ENCODE measurements around the gene ATXN1. TPM values are rescaled to one million over a fixed set of nuclear protein-coding genes. Genes with fewer than 3 reads are reported as not detected.
"Not testable (repeated sequence)": the region's sequence is repeated elsewhere in the genome, so short reads cannot be mapped to it uniquely, and the experiment has no call there.

ATXN1 gene
- polyA plus RNA-seq, 1 donor, result 13.6 TPM

DNA sequence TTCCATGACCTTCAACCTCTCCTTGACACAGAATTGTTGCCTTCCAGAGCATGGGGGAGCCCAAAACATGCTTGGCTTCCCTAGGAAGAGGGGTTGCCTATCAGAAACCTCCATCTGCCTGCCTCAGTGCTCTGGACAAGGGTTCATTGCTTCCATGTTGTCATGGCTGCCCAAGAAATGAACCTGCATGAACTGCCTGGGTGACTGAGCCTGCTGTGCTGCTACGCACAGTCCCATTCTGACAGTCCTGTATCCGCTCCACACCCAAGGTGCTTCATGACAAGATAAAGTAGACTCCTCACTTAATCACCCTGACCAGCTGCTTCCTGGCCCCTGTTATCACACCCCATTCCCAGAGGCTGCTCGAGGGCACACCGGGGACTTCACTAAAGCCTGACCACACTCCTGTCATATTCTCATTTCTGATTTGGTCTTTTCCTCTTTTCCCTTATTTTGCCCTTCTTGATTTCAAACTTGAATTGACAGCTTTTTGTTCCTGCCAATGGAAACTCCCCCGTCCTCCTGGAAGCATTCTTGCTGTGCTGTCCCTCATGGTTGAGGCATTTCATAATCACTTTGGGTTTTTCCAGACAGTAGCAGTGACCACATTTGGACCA, 491.0 kb downstream of the ATXN1 start:
- Histone ChIP-seq H3K4me3 (ENCODE audit: low read length) (no peak overlapping the region), H3K27me3 (ENCODE audit: control insufficient read depth, insufficient read depth, low read length) (no peaks in the 10 kb centered on the region), H3K36me3 (ENCODE audit: control insufficient read depth, insufficient read depth, low read length) (no peaks in the 10 kb centered on the region), H3K4me1 (ENCODE audit: control insufficient read depth, insufficient read depth, low read length) (no peaks in the 10 kb centered on the region), H3K9me3 (ENCODE audit: control insufficient read depth, low read depth, low read length) (no peaks in the 10 kb centered on the region), H3K27ac (ENCODE audit: low read length) (no peak overlapping the region)
- DNase-seq, result no peak
- WGBS (ENCODE audit: insufficient coverage, low lambda C conversion rate), result 100% methylated on average over 1 of the region's 5 CpGs

DNA sequence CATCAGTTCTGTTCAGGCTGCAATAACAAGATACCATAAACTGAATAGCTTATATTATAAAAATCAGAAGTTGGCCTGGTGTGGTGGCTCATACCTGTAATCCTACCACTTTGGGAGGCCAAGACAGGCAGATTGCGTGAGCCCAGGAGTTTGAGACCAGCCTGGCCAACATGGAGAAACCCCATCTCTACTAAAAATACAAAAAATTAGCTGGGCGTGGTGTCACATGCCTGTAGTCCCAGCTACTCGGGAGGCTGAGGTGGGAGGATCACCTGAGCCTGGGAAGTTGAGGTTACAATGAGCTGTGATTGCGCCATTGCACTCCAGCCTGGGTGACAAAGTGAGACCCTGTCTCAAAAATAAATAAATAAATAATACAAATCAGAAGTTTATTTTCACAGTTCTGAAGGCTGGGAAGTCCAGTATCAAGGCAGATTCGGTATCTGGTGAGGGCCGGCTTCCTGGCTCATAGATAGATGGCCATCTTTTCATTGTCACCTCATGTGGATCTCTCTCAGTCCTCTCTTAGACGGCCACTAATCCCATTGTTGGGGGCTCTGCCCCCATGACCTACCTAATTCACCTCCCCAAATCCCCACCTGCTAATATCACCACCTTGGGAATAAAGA, 491.7 kb downstream of the ATXN1 start:
- H3K27ac ChIP-seq (ENCODE audit: low read length); H3K4me3 ChIP-seq (ENCODE audit: low read length); H3K36me3 ChIP-seq (ENCODE audit: control insufficient read depth, insufficient read depth, low read length); H3K4me1 ChIP-seq (ENCODE audit: control insufficient read depth, insufficient read depth, low read length); H3K9me3 ChIP-seq (ENCODE audit: control insufficient read depth, low read depth, low read length); H3K27me3 ChIP-seq (ENCODE audit: control insufficient read depth, insufficient read depth, low read length); DNase-seq: not testable (repeated sequence)
- WGBS (ENCODE audit: insufficient coverage, low lambda C conversion rate), result no CpG with 5 or more reads among the region's 7 CpGs

DNA sequence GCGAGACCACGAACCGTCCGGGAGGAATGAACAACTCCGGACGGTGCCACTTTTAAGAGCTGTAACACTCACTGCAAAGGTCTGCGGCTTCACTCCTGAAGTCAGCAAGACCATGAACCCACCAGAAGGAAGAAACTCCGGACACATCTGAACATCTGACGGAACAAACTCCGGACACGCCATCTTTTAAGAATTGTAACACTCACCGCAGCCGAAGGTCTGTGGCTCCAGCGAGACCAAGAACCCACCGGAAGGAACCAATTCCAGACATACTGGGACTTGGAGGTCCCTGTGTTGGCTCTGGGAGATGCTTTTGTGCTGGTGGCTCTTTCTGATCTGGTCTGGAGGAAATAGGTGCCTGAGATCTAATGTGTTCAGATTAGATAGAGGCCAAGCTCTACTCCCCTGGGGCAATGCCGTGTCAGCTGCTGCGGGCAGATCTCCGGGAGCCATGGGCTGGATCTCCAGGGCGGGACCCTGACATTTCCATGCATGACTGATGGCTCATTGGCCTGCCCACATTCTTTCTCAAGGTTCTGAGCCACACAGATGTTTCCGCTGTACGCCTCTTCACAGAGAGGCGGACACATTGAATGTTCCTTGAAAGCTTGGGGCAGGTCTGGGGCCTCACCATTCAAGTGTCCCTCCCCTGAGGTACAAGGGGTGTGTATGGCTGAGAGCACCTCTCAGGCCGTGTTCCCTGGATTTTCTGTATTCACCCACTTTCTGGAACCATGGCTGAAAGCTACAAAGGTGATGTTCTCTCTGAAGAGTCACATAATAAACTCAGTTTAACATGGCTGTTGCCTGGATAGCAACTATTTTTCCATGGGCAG, 493.6 kb downstream of the ATXN1 start:
- WGBS (ENCODE audit: insufficient coverage, low lambda C conversion rate), result no CpG with 5 or more reads among the region's 23 CpGs
- no peak overlapping the region for H3K27ac ChIP-seq (ENCODE audit: low read length)
- H3K4me1 ChIP-seq (ENCODE audit: control insufficient read depth, insufficient read depth, low read length), result no peaks in the 10 kb centered on the region
- no peaks in the 10 kb centered on the region for H3K9me3 ChIP-seq (ENCODE audit: control insufficient read depth, low read depth, low read length)
- no peaks in the 10 kb centered on the region for H3K27me3 ChIP-seq (ENCODE audit: control insufficient read depth, insufficient read depth, low read length)
- H3K36me3 ChIP-seq (ENCODE audit: control insufficient read depth, insufficient read depth, low read length), result no peaks in the 10 kb centered on the region
- DNase-seq, result no peak
- no peak overlapping the region for H3K4me3 ChIP-seq (ENCODE audit: low read length)

DNA sequence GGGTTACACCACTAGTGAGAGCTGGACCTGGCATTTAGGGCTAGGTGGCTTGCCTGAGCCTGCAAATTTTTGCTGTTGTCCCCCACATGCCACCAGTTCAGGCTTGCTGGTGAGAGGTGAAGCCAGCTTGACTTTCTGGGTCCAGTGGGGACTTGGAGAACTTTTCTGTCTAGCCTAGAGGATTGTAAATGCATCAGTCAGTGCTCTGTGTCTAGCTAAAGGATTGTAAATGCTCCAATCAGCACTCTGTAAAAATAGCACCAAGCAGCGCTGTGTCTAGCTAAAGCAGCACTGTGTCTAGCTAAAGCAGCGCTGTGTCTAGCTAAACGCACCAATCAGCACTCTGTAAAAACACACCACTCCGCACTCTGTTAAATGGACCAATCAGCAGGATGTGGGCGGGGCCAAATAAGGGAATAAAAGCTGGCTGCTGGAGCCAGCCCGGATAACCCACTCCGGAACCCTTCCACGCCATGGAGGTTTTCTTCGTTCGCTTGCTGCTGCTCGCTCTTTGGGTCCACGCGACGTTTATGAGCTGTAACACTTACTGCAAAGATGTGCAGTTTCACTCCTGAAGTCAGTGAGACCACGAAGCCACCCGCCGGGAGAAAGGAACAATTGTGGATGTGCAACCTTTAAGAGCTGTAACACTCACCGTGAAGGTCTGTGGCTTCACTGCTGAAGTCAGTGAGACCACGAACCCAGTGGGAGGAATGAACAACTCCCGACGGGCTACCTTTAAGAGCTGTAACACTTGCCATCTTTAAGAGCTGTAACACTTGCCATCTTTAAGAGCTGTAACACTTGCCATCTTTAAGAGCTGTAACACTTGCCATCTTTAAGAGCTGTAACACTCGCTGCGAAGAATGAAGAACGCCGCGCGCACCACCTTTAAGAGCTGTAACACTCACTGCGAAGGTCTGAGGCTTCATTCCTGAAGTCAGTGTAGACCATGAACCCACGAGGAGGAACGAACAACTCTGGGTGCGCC, 495.6 kb downstream of the ATXN1 start:
- no peaks in the 10 kb centered on the region for H3K9me3 ChIP-seq (ENCODE audit: control insufficient read depth, low read depth, low read length)
- WGBS (ENCODE audit: insufficient coverage, low lambda C conversion rate), result no CpG with 5 or more reads among the region's 31 CpGs

DNA sequence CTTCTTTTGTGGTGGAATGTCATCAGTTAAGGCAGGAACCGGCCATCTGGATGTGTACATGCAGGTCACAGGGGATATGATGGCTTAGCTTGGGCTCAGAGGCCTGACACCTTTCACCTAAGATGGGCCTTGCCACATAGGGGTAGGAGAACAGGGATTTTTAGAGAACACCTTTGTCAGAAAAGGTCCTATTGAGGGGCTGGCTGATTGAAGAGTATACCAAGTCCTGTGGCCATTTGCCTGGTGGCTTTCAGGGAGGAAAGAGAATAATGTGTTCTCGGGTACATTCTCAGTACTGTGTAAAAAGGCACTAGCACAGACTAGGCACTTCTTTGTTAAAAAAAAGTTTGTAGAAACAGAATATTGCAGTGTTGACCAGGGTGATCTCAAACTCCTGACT, 496.5 kb downstream of the ATXN1 start:
- H3K36me3 ChIP-seq (ENCODE audit: control insufficient read depth, insufficient read depth, low read length), result no peaks in the 10 kb centered on the region
- H3K27ac ChIP-seq (ENCODE audit: low read length), result no peak overlapping the region
- WGBS (ENCODE audit: insufficient coverage, low lambda C conversion rate), result no CpG with 5 or more reads among the region's 2 CpGs
- no peaks in the 10 kb centered on the region for H3K9me3 ChIP-seq (ENCODE audit: control insufficient read depth, low read depth, low read length)
- H3K4me1 ChIP-seq (ENCODE audit: control insufficient read depth, insufficient read depth, low read length), result no peaks in the 10 kb centered on the region
- no peak overlapping the region for H3K4me3 ChIP-seq (ENCODE audit: low read length)
- DNase-seq, result no peak
- no peaks in the 10 kb centered on the region for H3K27me3 ChIP-seq (ENCODE audit: control insufficient read depth, insufficient read depth, low read length)

More for the DNA sequence above, 495.6 kb downstream of the ATXN1 start:
- no peaks in the 10 kb centered on the region for H3K27me3 ChIP-seq (ENCODE audit: control insufficient read depth, insufficient read depth, low read length)
- no peaks in the 10 kb centered on the region for H3K4me1 ChIP-seq (ENCODE audit: control insufficient read depth, insufficient read depth, low read length)
- H3K36me3 ChIP-seq (ENCODE audit: control insufficient read depth, insufficient read depth, low read length), result no peaks in the 10 kb centered on the region
- H3K4me3 ChIP-seq (ENCODE audit: low read length), result no peak overlapping the region
- H3K27ac ChIP-seq (ENCODE audit: low read length), result no peak overlapping the region
- no peak for DNase-seq

DNA sequence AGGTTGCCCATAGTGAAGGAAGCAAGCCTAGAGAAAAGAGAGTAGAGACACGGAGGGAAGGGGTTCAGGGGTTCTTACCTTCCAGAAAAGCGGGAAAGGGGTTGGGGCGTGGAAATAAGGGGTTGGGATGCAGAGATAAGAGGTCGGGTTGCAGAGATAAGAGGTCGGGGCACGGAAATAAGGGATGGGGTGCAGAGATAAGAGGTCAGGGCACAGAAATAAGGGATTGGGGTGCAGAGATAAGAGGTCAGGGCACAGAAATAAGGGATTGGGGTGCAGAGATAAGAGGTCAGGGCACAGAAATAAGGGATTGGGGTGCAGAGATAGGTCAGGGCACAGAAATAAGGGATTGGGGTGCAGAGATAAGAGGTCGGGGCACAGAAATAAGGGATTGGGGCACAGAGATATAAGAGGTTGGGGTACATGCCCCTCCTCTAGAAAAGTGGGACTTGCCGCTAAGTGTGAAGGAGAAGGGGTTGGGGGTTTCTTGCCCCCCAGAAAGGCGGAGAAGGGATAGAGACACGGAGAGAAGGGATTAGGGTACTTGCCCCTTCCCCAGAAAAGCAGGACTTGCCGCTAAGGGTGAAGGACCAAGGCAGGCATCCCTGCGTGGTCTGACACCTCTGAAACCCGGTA, 497.7 kb downstream of the ATXN1 start:
- not testable (repeated sequence) for H3K4me3 ChIP-seq (ENCODE audit: low read length); H3K36me3 ChIP-seq (ENCODE audit: control insufficient read depth, insufficient read depth, low read length); H3K4me1 ChIP-seq (ENCODE audit: control insufficient read depth, insufficient read depth, low read length); DNase-seq; H3K9me3 ChIP-seq (ENCODE audit: control insufficient read depth, low read depth, low read length); H3K27me3 ChIP-seq (ENCODE audit: control insufficient read depth, insufficient read depth, low read length); H3K27ac ChIP-seq (ENCODE audit: low read length)
- no CpG with 5 or more reads among the region's 13 CpGs for WGBS (ENCODE audit: insufficient coverage, low lambda C conversion rate)

DNA sequence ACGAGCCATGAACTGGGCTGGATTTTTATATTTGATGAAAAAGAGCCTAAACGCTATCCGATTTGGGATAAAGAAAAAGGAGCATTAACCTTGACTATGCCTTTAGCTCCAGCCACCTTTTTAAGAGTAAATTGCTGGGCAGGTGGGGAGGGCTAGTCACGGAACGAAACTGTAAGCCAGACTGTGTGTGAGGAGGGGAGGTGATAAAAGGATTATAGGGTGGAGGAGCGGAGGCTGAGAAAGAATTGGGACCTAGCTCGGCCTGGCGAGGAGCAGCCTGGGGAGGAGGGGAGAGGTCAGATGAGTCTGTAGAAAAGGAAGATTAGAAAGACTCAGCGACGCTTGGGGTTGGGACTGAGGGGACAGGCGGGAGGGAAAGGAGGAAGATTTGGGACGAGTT, 498.5 kb downstream of the ATXN1 start:
- not testable (repeated sequence) for H3K9me3 ChIP-seq (ENCODE audit: control insufficient read depth, low read depth, low read length); DNase-seq; H3K4me3 ChIP-seq (ENCODE audit: low read length); H3K36me3 ChIP-seq (ENCODE audit: control insufficient read depth, insufficient read depth, low read length); H3K4me1 ChIP-seq (ENCODE audit: control insufficient read depth, insufficient read depth, low read length); H3K27me3 ChIP-seq (ENCODE audit: control insufficient read depth, insufficient read depth, low read length); H3K27ac ChIP-seq (ENCODE audit: low read length)
- 40% methylated on average over 3 of the region's 12 CpGs for WGBS (ENCODE audit: insufficient coverage, low lambda C conversion rate)

DNA sequence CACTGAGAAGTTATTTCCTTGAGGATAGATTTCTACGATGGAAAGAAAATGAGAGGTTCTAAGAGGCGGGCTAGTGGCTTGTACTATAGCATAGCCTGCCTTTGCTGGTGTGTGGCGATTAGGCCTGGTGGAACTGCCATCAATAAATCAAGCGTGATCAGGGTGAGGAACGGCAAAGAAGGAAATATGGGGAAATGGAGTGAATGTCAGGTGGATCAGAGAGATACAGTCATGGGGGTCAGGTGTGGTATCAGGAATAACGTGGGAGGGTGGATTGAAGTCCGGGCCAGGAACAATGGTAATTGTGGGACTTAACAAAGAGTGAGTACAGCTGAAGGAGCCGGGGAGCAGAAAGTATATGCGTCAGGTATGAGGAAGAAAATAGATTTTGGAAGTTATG, 500.7 kb downstream of the ATXN1 start:
- not testable (repeated sequence) for H3K36me3 ChIP-seq (ENCODE audit: control insufficient read depth, insufficient read depth, low read length); H3K27ac ChIP-seq (ENCODE audit: low read length); H3K27me3 ChIP-seq (ENCODE audit: control insufficient read depth, insufficient read depth, low read length); H3K9me3 ChIP-seq (ENCODE audit: control insufficient read depth, low read depth, low read length); H3K4me1 ChIP-seq (ENCODE audit: control insufficient read depth, insufficient read depth, low read length); H3K4me3 ChIP-seq (ENCODE audit: low read length); DNase-seq
- no CpG with 5 or more reads among the region's 9 CpGs for WGBS (ENCODE audit: insufficient coverage, low lambda C conversion rate)

DNA sequence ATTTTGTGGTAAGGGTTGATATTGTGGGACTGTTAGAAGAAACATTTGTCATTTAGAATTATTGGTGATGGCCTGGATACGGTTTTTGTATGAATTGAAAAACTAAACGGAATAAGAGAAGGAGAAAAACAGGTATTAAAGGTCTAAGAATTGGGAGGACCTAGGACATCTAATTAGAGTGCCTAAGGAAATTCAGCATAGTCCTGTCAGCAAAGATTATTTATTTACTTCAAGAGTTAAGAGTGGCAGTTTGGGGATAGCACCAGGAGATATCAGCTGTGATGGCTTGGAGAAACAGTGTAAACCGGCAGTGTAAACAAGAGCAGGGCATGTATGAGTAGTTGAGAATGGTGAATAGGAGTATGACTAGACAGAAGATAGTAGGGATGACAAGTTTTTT, 501.7 kb downstream of the ATXN1 start:
- not testable (repeated sequence) for H3K4me3 ChIP-seq (ENCODE audit: low read length); H3K36me3 ChIP-seq (ENCODE audit: control insufficient read depth, insufficient read depth, low read length); H3K9me3 ChIP-seq (ENCODE audit: control insufficient read depth, low read depth, low read length); DNase-seq; H3K27ac ChIP-seq (ENCODE audit: low read length); H3K27me3 ChIP-seq (ENCODE audit: control insufficient read depth, insufficient read depth, low read length); H3K4me1 ChIP-seq (ENCODE audit: control insufficient read depth, insufficient read depth, low read length)
- WGBS (ENCODE audit: insufficient coverage, low lambda C conversion rate), result no CpG with 5 or more reads among the region's 3 CpGs

DNA sequence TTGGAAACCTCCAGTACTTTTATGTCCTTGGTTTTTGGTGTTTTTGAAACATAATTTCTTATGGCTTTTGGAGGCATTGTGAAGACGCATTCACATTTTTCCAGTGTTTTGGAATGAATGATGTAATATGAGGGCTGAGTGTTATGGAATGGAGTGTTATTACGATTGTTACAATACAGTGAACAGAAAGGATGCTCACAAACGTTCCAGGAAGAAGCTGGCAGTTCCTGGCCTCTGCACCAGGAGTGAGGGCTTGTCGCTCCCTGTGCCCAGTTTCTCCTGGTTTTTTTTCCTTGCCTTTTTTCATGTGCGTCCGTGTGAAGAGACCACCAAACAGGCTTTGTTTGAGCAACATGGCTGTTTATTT, 502.6 kb downstream of the ATXN1 start:
- Histone ChIP-seq H3K36me3 (ENCODE audit: control insufficient read depth, insufficient read depth, low read length) (no peaks in the 10 kb centered on the region), H3K27me3 (ENCODE audit: control insufficient read depth, insufficient read depth, low read length) (no peaks in the 10 kb centered on the region), H3K4me1 (ENCODE audit: control insufficient read depth, insufficient read depth, low read length) (no peaks in the 10 kb centered on the region), H3K27ac (ENCODE audit: low read length) (no peak overlapping the region), H3K9me3 (ENCODE audit: control insufficient read depth, low read depth, low read length) (no peaks in the 10 kb centered on the region), H3K4me3 (ENCODE audit: low read length) (no peak overlapping the region)
- no peak for DNase-seq
- 100% methylated on average over 1 of the region's 6 CpGs for WGBS (ENCODE audit: insufficient coverage, low lambda C conversion rate)

All from large intestine (tissue), 3 donors.